Measurements from ENCODE around the gene DNAJC8.

Gene DNAJC8

DNA sequence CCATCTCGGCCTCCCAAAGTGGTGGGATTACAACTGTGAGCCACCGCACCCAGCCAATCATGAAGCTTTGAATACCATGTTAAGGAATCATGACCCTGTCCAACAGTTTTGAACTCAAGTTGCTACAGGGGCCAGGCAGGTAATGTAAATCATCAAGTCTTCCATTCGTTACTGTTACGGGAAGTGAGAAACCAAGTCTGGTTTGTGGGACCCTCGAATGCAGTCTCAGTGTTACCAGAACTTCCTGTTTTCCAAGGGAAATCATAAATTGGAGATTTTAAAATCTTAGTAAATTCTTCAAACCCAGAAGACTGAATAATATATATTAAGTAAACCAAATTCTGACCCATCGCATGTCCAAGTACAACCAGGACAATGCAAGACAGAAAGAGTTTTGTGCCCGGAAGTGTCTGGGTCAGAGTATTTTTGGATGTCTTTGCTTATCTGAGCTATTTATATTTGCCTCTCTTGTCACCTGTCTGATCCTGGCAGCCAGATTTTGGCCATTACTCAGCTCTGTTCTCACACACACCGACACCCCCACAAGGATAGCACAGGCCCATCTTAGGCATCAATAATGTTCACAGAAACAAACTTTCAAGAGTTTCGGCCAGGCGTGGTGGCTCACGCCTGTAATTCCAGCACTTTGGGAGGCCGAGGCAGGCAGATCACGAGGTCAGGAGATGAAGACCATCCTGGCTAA lies 11.9 kb upstream of the DNAJC8 start:
- no peak for ATAC-seq
- no peak for TF ChIP-seq ZFP3 (CRISPR knock-in tag; IDR thresholded peaks at IDR 0.05)
- no peak for TF ChIP-seq ZC3H10 (CRISPR knock-in tag; IDR thresholded peaks at IDR 0.05)
- TF ChIP-seq ZNF8 (CRISPR knock-in tag; IDR thresholded peaks at IDR 0.05), result no peak
- no peak for TF ChIP-seq ESRRG (CRISPR knock-in tag; IDR thresholded peaks at IDR 0.05)
- no peak for TF ChIP-seq CREB5 (CRISPR knock-in tag; IDR thresholded peaks at IDR 0.05; ENCODE audit: low read depth)
- no peak for TF ChIP-seq ZFP30 (CRISPR knock-in tag; IDR thresholded peaks at IDR 0.05)
- no peak for TF ChIP-seq PATZ1 (CRISPR knock-in tag; IDR thresholded peaks at IDR 0.05; ENCODE audit: borderline replicate concordance)
- no peak for TF ChIP-seq POU6F1 (CRISPR knock-in tag; IDR thresholded peaks at IDR 0.05; ENCODE audit: borderline replicate concordance, low read depth)
- no peak for TF ChIP-seq RARB (CRISPR knock-in tag; IDR thresholded peaks at IDR 0.05)
- no peak for TF ChIP-seq ARNTL (CRISPR knock-in tag; IDR thresholded peaks at IDR 0.05; ENCODE audit: borderline replicate concordance, low read depth)
- no peak for TF ChIP-seq SNAI2 (CRISPR knock-in tag; IDR thresholded peaks at IDR 0.05)
- TF ChIP-seq CSDC2 (CRISPR knock-in tag; IDR thresholded peaks at IDR 0.05), result no peak
- TF ChIP-seq ZNF70 (CRISPR knock-in tag; IDR thresholded peaks at IDR 0.05), result no peak
- no peak for TF ChIP-seq ISL1 (CRISPR knock-in tag; IDR thresholded peaks at IDR 0.05)
- no peak for TF ChIP-seq TOX (CRISPR knock-in tag; IDR thresholded peaks at IDR 0.05; ENCODE audit: borderline replicate concordance)
- TF ChIP-seq, protein P1, sequence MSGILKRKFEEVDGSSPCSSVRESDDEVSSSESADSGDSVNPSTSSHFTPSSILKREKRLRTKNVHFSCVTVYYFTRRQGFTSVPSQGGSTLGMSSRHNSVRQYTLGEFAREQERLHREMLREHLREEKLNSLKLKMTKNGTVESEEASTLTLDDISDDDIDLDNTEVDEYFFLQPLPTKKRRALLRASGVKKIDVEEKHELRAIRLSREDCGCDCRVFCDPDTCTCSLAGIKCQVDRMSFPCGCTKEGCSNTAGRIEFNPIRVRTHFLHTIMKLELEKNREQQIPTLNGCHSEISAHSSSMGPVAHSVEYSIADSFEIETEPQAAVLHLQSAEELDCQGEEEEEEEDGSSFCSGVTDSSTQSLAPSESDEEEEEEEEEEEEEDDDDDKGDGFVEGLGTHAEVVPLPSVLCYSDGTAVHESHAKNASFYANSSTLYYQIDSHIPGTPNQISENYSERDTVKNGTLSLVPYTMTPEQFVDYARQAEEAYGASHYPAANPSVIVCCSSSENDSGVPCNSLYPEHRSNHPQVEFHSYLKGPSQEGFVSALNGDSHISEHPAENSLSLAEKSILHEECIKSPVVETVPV (CRISPR knock-in tag; IDR thresholded peaks at IDR 0.05), result no peak
- no peak for TF ChIP-seq ZNF565 (CRISPR knock-in tag; conservative IDR thresholded peaks at IDR 0.05; ENCODE audit: low read depth)
- TF ChIP-seq TCF4 (CRISPR knock-in tag; IDR thresholded peaks at IDR 0.05; ENCODE audit: borderline replicate concordance), result no peak
- no peak for TF ChIP-seq TSHZ2 (CRISPR knock-in tag; IDR thresholded peaks at IDR 0.05)

GRCh38 chr1:28243685-28244311 lies 11.0 kb upstream of the DNAJC8 start:
- TF ChIP-seq SNAI2 (CRISPR knock-in tag; IDR thresholded peaks at IDR 0.05) (no peak), ZFP3 (CRISPR knock-in tag; IDR thresholded peaks at IDR 0.05) (no peak), PATZ1 (CRISPR knock-in tag; IDR thresholded peaks at IDR 0.05; ENCODE audit: borderline replicate concordance) (no peak), CREB5 (CRISPR knock-in tag; IDR thresholded peaks at IDR 0.05; ENCODE audit: low read depth) (no peak), OSR1 (CRISPR knock-in tag; IDR thresholded peaks at IDR 0.05) (no peak)
- no peak for ATAC-seq

All from SK-N-SH treated with all-trans-retinoic acid at 6 μM for 48 hours (cell line).